Small intestine (tissue), 7 donors: ENCODE results near the gene SEC14L6. TPM values are rescaled to one million over a fixed set of nuclear protein-coding genes. Genes with fewer than 3 reads are reported as not detected.
A peak's percentile ranks its signal among the peaks of the same experiment; 100 is the strongest.

ENCODE experiments used
- DNase-seq, 2 donors: peaks; one replicate each; pipeline versions ENCODE4 v3.0.0 to v3.0.0-alpha.2; 2013
- FAIRE-seq: peaks from 2 replicates; lab custom pipeline; 2012; peaks lifted over from hg19 to GRCh38; lab: Jason Lieb, UNC
- H3K27ac ChIP-seq, 3 donors: one replicate each; pipeline ENCODE4 v1.5.1; 2013; ENCODE audit warnings: low read length in 2 of 3, mild to moderate bottlenecking in 2 of 3, control low read depth in 1 of 3, inconsistent platforms in 1 of 3, low read depth in 1 of 3, moderate library complexity in 1 of 3
- H3K27me3 ChIP-seq, 3 donors: one replicate each; pipeline ENCODE4 v1.6.1; 2013; ENCODE audit warnings: low read length in 3 of 3, inconsistent platforms in 1 of 3; ENCODE audit not compliant: control insufficient read depth in 3 of 3, insufficient read depth in 3 of 3
- H3K36me3 ChIP-seq, 3 donors: one replicate each; pipeline ENCODE4 v1.6.1; 2013; ENCODE audit warnings: low read length in 3 of 3, inconsistent platforms in 1 of 3, low read depth in 1 of 3, mild to moderate bottlenecking in 1 of 3, moderate library complexity in 1 of 3; ENCODE audit not compliant: control insufficient read depth in 3 of 3, insufficient read depth in 2 of 3
- H3K4me1 ChIP-seq, 3 donors: one replicate each; pipeline ENCODE4 v1.6.1; 2013; ENCODE audit warnings: low read length in 2 of 3, inconsistent platforms in 1 of 3, low read depth in 1 of 3, mild to moderate bottlenecking in 1 of 3, moderate library complexity in 1 of 3; ENCODE audit not compliant: control insufficient read depth in 3 of 3, insufficient read depth in 2 of 3
- H3K4me3 ChIP-seq, 3 donors: one replicate each; pipeline ENCODE4 v1.5.1; 2013; ENCODE audit warnings: low read length in 3 of 3, control low read depth in 1 of 3, inconsistent platforms in 1 of 3, low read depth in 1 of 3, mild to moderate bottlenecking in 1 of 3, moderate library complexity in 1 of 3
- H3K9me3 ChIP-seq, 2 donors: one replicate each; pipeline ENCODE4 v1.6.1; 2013; ENCODE audit warnings: low read depth in 1 of 2, low read length in 1 of 2; ENCODE audit not compliant: control insufficient read depth in 2 of 2, insufficient read depth in 1 of 2
- WGBS, 3 donors: extraction: QIAGEN DNeasy Blood & Tissue Kit; methylation state at CpG; one replicate each; pipeline ENCODE4 v1.1.7; 2013; 5-methylcytosine and 5-hydroxymethylcytosine counted together
- polyA plus RNA-seq, 4 donors: library from polyadenylated mRNA; stranded (reverse) in 3 of 4; unstranded in 1 of 4; fragments of 200-250 nt in 3 of 4; fragments of 120-200 nt in 1 of 4; gene quantifications; one replicate each; pipeline versions ENCODE4 v1.2.1 to v1.2.3, GENCODE V29; 2013
- donor health status: healthy with polysubstance abuse.
- donor health status: control.
- donor health status: control.
- donor health status: Bipolar disorder and iron deficiency.
- donor health status: healthy.

The SEC14L6 gene
- polyA plus RNA-seq, 4 donors = 0.15 to 1.2 TPM; not detected in 2

GRCh38 chr22:30495041-30495784, 51.3 kb downstream of the SEC14L6 start:
- DNase-seq (no peak), FAIRE-seq (no peak)
- H3K4me1 ChIP-seq = no peaks in the 10 kb centered on the region
- 76 to 82% (median 79%) methylated on average over 14 of the region's 14 CpGs for WGBS, 3 donors
- H3K27me3 ChIP-seq = peaks cover 0 to 2% (median 0%) of the 10 kb centered on the region in 3 donors
- H3K36me3 ChIP-seq = no peaks in the 10 kb centered on the region
- H3K27ac ChIP-seq = no peak overlapping the region
- H3K9me3 ChIP-seq = no peaks in the 10 kb centered on the region
- H3K4me3 ChIP-seq = no peak overlapping the region

- Histone ChIP-seq H3K27ac (no peak overlapping the region), H3K4me1 (no peaks in the 10 kb centered on the region), H3K36me3 (no peaks in the 10 kb centered on the region), H3K27me3 (peaks cover 0 to 2% (median 0%) of the 10 kb centered on the region in 3 donors), H3K4me3 (no peak overlapping the region), H3K9me3 (no peaks in the 10 kb centered on the region)
- 78 to 91% (median 86%) methylated on average over 12 of the region's 12 CpGs for WGBS, 3 donors
- DNase-seq = no peak
- FAIRE-seq = no peak
These were observed 54.4 kb downstream of the SEC14L6 start for GRCh38 chr22:30492144-30492543.

- Histone ChIP-seq H3K9me3 (no peaks in the 10 kb centered on the region), H3K27me3 (peaks cover 0 to 2% (median 0%) of the 10 kb centered on the region in 3 donors), H3K36me3 (no peaks in the 10 kb centered on the region), H3K4me3 (no peak overlapping the region), H3K27ac (no peak overlapping the region), H3K4me1 (no peaks in the 10 kb centered on the region)
- 89 to 93% (median 92%) methylated on average over 6 to 7 of the region's 7 CpGs for WGBS, 3 donors
- DNase-seq = no peak
- no peak for FAIRE-seq
These were observed 55.2 kb downstream of the SEC14L6 start for GRCh38 chr22:30491381-30491780.

GRCh38 chr22:30490399-30490798, 56.1 kb downstream of the SEC14L6 start:
- peaks cover 0 to 2% (median 0%) of the 10 kb centered on the region in 3 donors for H3K27me3 ChIP-seq
- H3K36me3 ChIP-seq = no peaks in the 10 kb centered on the region
- H3K4me3 ChIP-seq = no peak overlapping the region
- H3K9me3 ChIP-seq = no peaks in the 10 kb centered on the region
- DNase-seq (peak; percentile 21 to 26), FAIRE-seq (no peak)
- no peak overlapping the region for H3K27ac ChIP-seq
- H3K4me1 ChIP-seq = no peaks in the 10 kb centered on the region
- WGBS, 3 donors = 61 to 66% (median 66%) methylated on average over 11 of the region's 11 CpGs

- WGBS, 3 donors = 74 to 82% (median 82%) methylated on average over 7 of the region's 7 CpGs
- H3K4me3 ChIP-seq = no peak overlapping the region
- H3K4me1 ChIP-seq = no peaks in the 10 kb centered on the region
- H3K36me3 ChIP-seq = no peaks in the 10 kb centered on the region
- FAIRE-seq (no peak), DNase-seq (no peak)
- H3K27me3 ChIP-seq = peaks cover 0 to 2% (median 0%) of the 10 kb centered on the region in 3 donors
- H3K27ac ChIP-seq = no peak overlapping the region
- H3K9me3 ChIP-seq = no peaks in the 10 kb centered on the region
These were observed 58.4 kb downstream of the SEC14L6 start for GRCh38 chr22:30488121-30488520.

- H3K27ac ChIP-seq = no peak overlapping the region
- 19 to 54% (median 38%) methylated on average over 8 of the region's 8 CpGs for WGBS, 3 donors
- peaks cover 0 to under 1% of the 10 kb centered on the region in 2 donors for H3K9me3 ChIP-seq
- no peak overlapping the region for H3K4me3 ChIP-seq
- no peaks in the 10 kb centered on the region for H3K4me1 ChIP-seq
- H3K36me3 ChIP-seq = no peaks in the 10 kb centered on the region
- DNase-seq = peak in 1 of 2 donors; percentile 67
- no peaks in the 10 kb centered on the region for H3K27me3 ChIP-seq
- no peak for FAIRE-seq
These were observed 59.9 kb downstream of the SEC14L6 start for GRCh38 chr22:30486661-30487115.

- Histone ChIP-seq H3K27ac (no peak overlapping the region), H3K9me3 (peaks cover 0 to 3% of the 10 kb centered on the region in 2 donors), H3K4me1 (no peaks in the 10 kb centered on the region), H3K27me3 (no peaks in the 10 kb centered on the region), H3K4me3 (no peak overlapping the region), H3K36me3 (no peaks in the 10 kb centered on the region)
- 75 to 89% (median 78%) methylated on average over 5 of the region's 5 CpGs for WGBS, 3 donors
- FAIRE-seq (no peak), DNase-seq (no peak)
These were observed 60.4 kb downstream of the SEC14L6 start for GRCh38 chr22:30486118-30486517.

- WGBS, 3 donors = 19 to 29% (median 25%) methylated on average over 18 of the region's 18 CpGs
- Histone ChIP-seq H3K27ac (no peak overlapping the region), H3K4me1 (no peaks in the 10 kb centered on the region), H3K4me3 (no peak overlapping the region), H3K36me3 (no peaks in the 10 kb centered on the region), H3K9me3 (peaks cover 0 to 3% of the 10 kb centered on the region in 2 donors), H3K27me3 (no peaks in the 10 kb centered on the region)
- FAIRE-seq (no peak), DNase-seq (peak; percentile 62 to 80)
These were observed 61.1 kb downstream of the SEC14L6 start for GRCh38 chr22:30485362-30485988.
